Chondrocyte (in vitro differentiated cells): ENCODE measurements around the gene RPL18A. TPM values are rescaled to one million over a fixed set of nuclear protein-coding genes. Genes with fewer than 3 reads are reported as not detected.
A peak's percentile ranks its signal among the peaks of the same experiment; 100 is the strongest.

Source experiments
- DNase-seq: peaks from one replicate; pipeline ENCODE4 v3.0.0; 2021; ENCODE audit warnings: mixed read lengths, low spot score
- H3K27ac Mint-ChIP-seq: one replicate; pipeline ENCODE4 v1.8.0; 2021; ENCODE audit warnings: mild to moderate bottlenecking, moderate library complexity, mixed read lengths; ENCODE audit not compliant: unreplicated experiment
- H3K27me3 Mint-ChIP-seq: 2 replicates; pipeline ENCODE4 v1.8.0; 2021; ENCODE audit warnings: low read depth, mixed read lengths
- H3K36me3 Mint-ChIP-seq: 2 replicates; pipeline ENCODE4 v1.8.0; 2021; ENCODE audit warnings: low read depth, mixed read lengths
- H3K4me1 Mint-ChIP-seq: 2 replicates; pipeline ENCODE4 v1.8.0; 2021; ENCODE audit warnings: low read depth, mild to moderate bottlenecking, mixed read lengths
- H3K4me3 Mint-ChIP-seq: one replicate; pipeline ENCODE4 v1.8.0; 2021; ENCODE audit warnings: mild to moderate bottlenecking, moderate library complexity, mixed read lengths; ENCODE audit not compliant: unreplicated experiment
- H3K9me3 Mint-ChIP-seq: 2 replicates; pipeline ENCODE4 v1.8.0; 2021; ENCODE audit warnings: low read depth, mixed read lengths
- total RNA-seq: library from RNA; stranded (reverse); gene quantifications from 3 replicates; pipeline ENCODE4 v1.2.1, GENCODE V29; 2021
- TF ChIP-seq, protein P1 (sequence below): fragments of 200-600 bp; sonication (generic); IDR thresholded peaks from 2 replicates; pipeline ENCODE4 v1.5.0; 2021; ENCODE audit warnings: antibody characterized with exemption, mild to moderate bottlenecking, moderate library complexity

Gene RPL18A
- total RNA-seq, 1 donor from 2014 or later = 1,165 TPM

GRCh38 chr19:17821190-17821589 lies 38.5 kb upstream of the RPL18A start, which contains the start of gene INSL3:
INSL3 (minus strand) TSS chr19:17821519; CDS start chr19:17821506, 13 bp downstream.
- H3K4me1 Mint-ChIP-seq = no peaks in the 10 kb centered on the region
- H3K4me3 Mint-ChIP-seq = no peak within 1 kb of the TSS
- TF ChIP-seq, protein P1, sequence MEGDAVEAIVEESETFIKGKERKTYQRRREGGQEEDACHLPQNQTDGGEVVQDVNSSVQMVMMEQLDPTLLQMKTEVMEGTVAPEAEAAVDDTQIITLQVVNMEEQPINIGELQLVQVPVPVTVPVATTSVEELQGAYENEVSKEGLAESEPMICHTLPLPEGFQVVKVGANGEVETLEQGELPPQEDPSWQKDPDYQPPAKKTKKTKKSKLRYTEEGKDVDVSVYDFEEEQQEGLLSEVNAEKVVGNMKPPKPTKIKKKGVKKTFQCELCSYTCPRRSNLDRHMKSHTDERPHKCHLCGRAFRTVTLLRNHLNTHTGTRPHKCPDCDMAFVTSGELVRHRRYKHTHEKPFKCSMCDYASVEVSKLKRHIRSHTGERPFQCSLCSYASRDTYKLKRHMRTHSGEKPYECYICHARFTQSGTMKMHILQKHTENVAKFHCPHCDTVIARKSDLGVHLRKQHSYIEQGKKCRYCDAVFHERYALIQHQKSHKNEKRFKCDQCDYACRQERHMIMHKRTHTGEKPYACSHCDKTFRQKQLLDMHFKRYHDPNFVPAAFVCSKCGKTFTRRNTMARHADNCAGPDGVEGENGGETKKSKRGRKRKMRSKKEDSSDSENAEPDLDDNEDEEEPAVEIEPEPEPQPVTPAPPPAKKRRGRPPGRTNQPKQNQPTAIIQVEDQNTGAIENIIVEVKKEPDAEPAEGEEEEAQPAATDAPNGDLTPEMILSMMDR = no peak
- H3K27me3 Mint-ChIP-seq = peaks cover 12% of the 10 kb centered on the region
- H3K27ac Mint-ChIP-seq = no peak within 1 kb of the TSS
- DNase-seq = no peak
- H3K9me3 Mint-ChIP-seq = no peaks in the 10 kb centered on the region
- no peaks in the 10 kb centered on the region for H3K36me3 Mint-ChIP-seq

DNA sequence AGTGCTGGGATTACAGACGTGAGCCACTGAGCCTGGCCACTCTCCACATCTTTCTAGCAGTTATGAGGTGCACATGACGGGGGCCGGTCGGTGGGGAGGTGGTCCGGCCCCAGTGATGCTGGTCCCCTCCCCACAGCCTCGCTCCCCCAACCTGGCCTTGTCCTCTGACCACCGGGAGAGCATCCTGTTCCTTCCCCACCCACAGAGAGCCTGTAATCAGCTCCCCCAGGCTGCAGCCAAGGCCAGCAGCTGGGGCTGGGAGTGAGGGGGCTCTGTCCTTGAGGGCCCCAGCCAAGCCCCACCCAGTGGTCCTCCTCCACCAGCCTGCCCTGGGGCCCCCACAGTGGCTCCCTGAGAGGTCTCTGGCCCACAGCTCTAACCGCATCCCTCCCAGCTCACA lies 35.4 kb upstream of the RPL18A start:
- Mint-ChIP-seq H3K36me3 (no peaks in the 10 kb centered on the region), H3K27ac (no peak overlapping the region)
- no peak for DNase-seq

DNA sequence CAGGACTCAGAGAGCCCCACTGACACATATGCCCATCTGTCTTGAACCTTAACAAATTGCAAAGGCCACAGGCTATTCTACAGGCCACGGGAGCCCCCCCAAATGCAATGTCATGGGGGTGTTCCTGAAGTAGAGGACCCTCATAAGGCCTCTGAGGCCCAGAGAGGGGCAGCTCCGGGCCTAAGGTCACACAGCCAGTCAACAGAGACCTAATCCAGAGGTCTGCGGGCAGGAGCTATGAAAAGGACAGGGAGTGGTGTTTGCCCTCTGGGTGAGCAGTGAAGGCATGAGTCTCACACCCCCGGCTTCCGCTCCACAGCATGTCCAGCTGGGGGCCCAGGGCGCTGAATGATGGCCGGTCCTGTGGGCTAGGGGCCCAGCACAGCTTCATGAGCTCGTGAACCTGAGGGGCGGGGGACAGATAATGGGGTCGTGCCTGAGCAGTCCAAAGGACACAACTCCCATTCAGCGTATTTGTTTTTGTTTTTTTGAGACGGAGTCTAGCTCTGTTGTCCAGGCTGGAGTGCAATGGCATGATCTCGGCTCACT lies 33.1 kb upstream of the RPL18A start:
- Mint-ChIP-seq H3K27ac (no peak overlapping the region), H3K4me3 (no peak overlapping the region), H3K27me3 (peaks cover 20% of the 10 kb centered on the region), H3K36me3 (no peaks in the 10 kb centered on the region), H3K4me1 (peaks cover 5% of the 10 kb centered on the region), H3K9me3 (no peaks in the 10 kb centered on the region)
- TF ChIP-seq, protein P1 = no peak
- no peak for DNase-seq

More for the DNA sequence above, 35.4 kb upstream of the RPL18A start:
- no peaks in the 10 kb centered on the region for H3K9me3 Mint-ChIP-seq
- H3K4me1 Mint-ChIP-seq = no peaks in the 10 kb centered on the region
- no peak overlapping the region for H3K4me3 Mint-ChIP-seq
- peaks cover 17% of the 10 kb centered on the region for H3K27me3 Mint-ChIP-seq
- TF ChIP-seq, protein P1 = no peak

DNA sequence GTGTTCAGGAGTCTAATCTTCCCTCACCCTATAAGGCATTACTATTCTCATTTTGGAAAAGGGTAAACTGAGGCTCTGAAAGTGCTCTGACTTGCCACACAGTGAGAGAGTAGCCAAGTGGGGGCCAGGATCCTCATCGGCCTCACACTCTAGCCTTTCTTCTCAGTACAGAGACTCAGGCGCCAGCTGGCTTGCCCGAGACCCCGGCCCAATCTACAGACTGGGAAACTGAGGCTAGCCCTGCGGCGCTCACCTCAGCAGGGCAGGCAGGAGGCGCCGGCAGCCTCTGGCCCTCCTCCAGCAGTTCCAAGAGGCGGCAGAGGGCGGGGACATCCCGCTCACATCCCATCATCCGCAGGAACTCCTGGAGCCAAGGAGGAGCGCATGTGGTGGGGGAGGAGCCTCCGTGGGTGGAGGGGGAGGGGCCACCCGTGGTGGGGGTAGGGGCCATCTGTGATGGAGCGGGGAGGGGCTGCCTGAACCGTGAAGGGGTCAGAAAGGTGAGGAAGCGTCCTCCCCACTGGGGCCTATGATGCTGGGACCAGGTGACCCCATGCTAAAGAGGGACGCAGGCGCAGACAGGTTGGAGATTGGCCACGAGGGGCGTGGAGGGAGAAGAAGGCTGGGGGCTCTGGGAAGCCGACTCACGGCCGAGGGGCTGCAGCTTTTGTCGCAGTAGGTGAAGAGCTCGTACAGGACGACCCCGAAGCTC lies 29.7 kb upstream of the RPL18A start:
- TF ChIP-seq, protein P1 = peak; percentile 10
- H3K4me3 Mint-ChIP-seq = peak overlapping the region; percentile 76
- H3K36me3 Mint-ChIP-seq = no peaks in the 10 kb centered on the region
- no peaks in the 10 kb centered on the region for H3K9me3 Mint-ChIP-seq
- H3K27me3 Mint-ChIP-seq = peaks cover 11% of the 10 kb centered on the region
- no peak for DNase-seq
- peak overlapping the region; percentile 70 for H3K27ac Mint-ChIP-seq
- H3K4me1 Mint-ChIP-seq = peaks cover 5% of the 10 kb centered on the region

GRCh38 chr19:17830567-17831418 lies 28.9 kb upstream of the RPL18A start:
- peaks cover 9% of the 10 kb centered on the region for H3K4me1 Mint-ChIP-seq
- peaks cover 8% of the 10 kb centered on the region for H3K27me3 Mint-ChIP-seq
- DNase-seq = no peak
- H3K9me3 Mint-ChIP-seq = no peaks in the 10 kb centered on the region
- H3K36me3 Mint-ChIP-seq = no peaks in the 10 kb centered on the region
- TF ChIP-seq, protein P1 = no peak
- peak overlapping the region; percentile 70 for H3K27ac Mint-ChIP-seq
- peak overlapping the region; percentile 76 for H3K4me3 Mint-ChIP-seq
